Measurements from ENCODE around the gene MYBPHL.

DNA sequence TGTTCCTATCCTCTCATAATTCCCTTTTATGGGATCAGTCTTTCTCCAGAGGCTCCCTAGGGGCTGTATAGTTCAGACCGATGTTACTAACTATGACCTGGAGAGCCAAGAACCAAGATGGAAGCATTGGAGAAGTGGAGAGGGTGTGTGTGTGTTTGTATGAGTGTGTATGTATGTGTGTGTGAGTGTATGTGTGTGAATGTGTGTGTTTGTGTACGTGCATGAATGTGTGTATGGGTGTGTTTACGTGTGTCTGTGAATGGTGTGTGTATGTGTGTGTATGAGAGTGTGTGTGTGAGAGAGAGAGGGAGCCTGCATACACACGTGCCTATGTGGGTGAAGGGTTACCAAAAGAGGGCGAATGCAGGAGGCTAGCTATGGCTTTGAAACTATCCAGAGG, 4.9 kb downstream of the MYBPHL start:
- no peak for TF ChIP-seq POLR2A (IDR thresholded peaks at IDR 0.05)
- TF ChIP-seq, protein P1, sequence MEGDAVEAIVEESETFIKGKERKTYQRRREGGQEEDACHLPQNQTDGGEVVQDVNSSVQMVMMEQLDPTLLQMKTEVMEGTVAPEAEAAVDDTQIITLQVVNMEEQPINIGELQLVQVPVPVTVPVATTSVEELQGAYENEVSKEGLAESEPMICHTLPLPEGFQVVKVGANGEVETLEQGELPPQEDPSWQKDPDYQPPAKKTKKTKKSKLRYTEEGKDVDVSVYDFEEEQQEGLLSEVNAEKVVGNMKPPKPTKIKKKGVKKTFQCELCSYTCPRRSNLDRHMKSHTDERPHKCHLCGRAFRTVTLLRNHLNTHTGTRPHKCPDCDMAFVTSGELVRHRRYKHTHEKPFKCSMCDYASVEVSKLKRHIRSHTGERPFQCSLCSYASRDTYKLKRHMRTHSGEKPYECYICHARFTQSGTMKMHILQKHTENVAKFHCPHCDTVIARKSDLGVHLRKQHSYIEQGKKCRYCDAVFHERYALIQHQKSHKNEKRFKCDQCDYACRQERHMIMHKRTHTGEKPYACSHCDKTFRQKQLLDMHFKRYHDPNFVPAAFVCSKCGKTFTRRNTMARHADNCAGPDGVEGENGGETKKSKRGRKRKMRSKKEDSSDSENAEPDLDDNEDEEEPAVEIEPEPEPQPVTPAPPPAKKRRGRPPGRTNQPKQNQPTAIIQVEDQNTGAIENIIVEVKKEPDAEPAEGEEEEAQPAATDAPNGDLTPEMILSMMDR (IDR thresholded peaks at IDR 0.05), result no peak

All from thyroid gland (tissue), 4 donors.